GM19438 (cell line): ENCODE data around the gene OR1J1.

ENCODE experiments used
- ATAC-seq: cut with Tn5 transposase; IDR thresholded peaks from one replicate; pipeline ENCODE4 v1.9.1; 2021; ENCODE audit warnings: low read depth; ENCODE audit not compliant: unreplicated experiment

OR1J1 gene

GRCh38 chr9:122446819-122447484, 30.8 kb downstream of the OR1J1 start:
- no peak for ATAC-seq

- no peak for ATAC-seq
Observed at GRCh38 chr9:122445155-122445749, 32.5 kb downstream of the OR1J1 start.

GRCh38 chr9:122444041-122444733, 33.5 kb downstream of the OR1J1 start:
- no peak for ATAC-seq

GRCh38 chr9:122442568-122442967, 35.2 kb downstream of the OR1J1 start:
- no peak for ATAC-seq
